PC-3 (cell line): ENCODE measurements around the gene TAS1R1.

Experiments
- CTCF ChIP-seq: fragments of 300-600 bp; sonication (generic); conservative IDR thresholded peaks from 2 replicates; pipeline ENCODE4 v1.5.1; 2017; ENCODE audit warnings: antibody characterized with exemption, low read depth, mild to moderate bottlenecking, low read length
- EZH2 ChIP-seq: fragments of 300-600 bp; sonication (generic); IDR thresholded peaks from one replicate; pipeline ENCODE4 v1.6.1; 2017; ENCODE audit warnings: antibody characterized with exemption, mild to moderate bottlenecking, low read length; ENCODE audit not compliant: unreplicated experiment
- EZH2phosphoT487 ChIP-seq: fragments of 300-600 bp; sonication (generic); IDR thresholded peaks from 2 replicates; pipeline ENCODE4 v1.6.1; 2018; ENCODE audit warnings: mild to moderate bottlenecking, antibody characterized with exemption, low read length, borderline replicate concordance

DNA sequence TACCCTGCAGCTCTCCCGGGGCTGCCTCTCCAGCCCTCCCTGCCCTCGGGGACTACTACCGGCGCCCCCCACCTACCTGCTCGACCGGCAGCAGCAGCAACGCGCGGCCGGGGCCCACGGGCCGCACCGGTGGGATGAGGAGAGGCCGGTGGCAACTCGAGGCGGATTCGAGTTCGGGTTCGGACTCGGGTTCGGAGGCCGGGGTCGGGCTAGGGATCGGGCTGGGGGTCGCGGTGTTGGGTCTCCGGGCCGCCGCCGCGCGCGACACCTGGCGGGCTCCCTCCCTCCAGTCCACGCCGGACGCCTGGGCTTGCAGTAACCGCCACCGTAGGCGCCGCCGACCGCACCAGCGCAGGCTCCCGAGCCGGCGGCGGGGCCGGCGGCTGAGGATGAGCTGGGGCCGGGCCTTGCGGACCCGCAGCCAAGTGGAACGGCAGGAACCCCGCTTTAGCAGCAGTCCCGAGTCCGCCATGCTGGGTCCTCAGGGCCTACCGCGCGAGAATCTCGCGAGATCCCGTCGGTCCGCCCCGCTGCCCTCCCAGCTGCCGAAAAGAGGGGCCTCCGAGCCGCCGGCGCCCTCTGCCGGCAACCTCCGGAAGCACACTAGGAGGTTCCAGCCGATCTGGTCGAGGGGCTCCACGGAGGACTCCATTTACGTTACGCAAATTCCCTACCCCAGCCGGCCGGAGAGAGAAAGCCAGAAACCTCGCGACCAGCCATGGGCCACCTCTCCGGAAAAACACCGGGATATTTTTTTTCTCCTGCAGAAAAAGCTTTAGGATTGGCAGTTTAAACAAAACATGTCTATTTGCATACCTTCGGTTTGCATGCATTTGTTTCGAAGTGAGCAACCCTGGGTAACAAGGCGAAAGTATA lies 838 bp upstream of the TAS1R1 start, which contains the start of gene NOL9:
- TF ChIP-seq CTCF, result peak; percentile 97
- no peak for TF ChIP-seq EZH2
- no peak for TF ChIP-seq EZH2phosphoT487
